Coronary artery (tissue), 2 donors: ENCODE data around the gene IL27RA.

Experiments
- DNase-seq: peaks from one replicate; pipeline ENCODE4 v3.0.0-alpha.2; 2017; ENCODE audit warnings: low spot score
- H3K27ac ChIP-seq, 2 donors: fragments of 200-600 bp; sonication (generic); one replicate each; pipeline ENCODE4 v1.5.1; 2016 to 2019
- H3K4me3 ChIP-seq: fragments of 200-600 bp; sonication (generic); 2 replicates; pipeline ENCODE4 v1.5.1; 2016; ENCODE audit warnings: mild to moderate bottlenecking, moderate library complexity
- TF ChIP-seq, protein P1 (sequence below): fragments of 200-600 bp; sonication (generic); IDR thresholded peaks from one replicate; pipeline ENCODE4 v1.5.1; 2019; ENCODE audit warnings: antibody characterized with exemption

Gene IL27RA

GRCh38 chr19:14086098-14086497, 54.5 kb downstream of the IL27RA start:
- H3K4me3 ChIP-seq = no peak overlapping the region
- H3K27ac ChIP-seq = no peak overlapping the region
- TF ChIP-seq, protein P1, sequence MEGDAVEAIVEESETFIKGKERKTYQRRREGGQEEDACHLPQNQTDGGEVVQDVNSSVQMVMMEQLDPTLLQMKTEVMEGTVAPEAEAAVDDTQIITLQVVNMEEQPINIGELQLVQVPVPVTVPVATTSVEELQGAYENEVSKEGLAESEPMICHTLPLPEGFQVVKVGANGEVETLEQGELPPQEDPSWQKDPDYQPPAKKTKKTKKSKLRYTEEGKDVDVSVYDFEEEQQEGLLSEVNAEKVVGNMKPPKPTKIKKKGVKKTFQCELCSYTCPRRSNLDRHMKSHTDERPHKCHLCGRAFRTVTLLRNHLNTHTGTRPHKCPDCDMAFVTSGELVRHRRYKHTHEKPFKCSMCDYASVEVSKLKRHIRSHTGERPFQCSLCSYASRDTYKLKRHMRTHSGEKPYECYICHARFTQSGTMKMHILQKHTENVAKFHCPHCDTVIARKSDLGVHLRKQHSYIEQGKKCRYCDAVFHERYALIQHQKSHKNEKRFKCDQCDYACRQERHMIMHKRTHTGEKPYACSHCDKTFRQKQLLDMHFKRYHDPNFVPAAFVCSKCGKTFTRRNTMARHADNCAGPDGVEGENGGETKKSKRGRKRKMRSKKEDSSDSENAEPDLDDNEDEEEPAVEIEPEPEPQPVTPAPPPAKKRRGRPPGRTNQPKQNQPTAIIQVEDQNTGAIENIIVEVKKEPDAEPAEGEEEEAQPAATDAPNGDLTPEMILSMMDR = no peak
- no peak for DNase-seq

- H3K4me3 ChIP-seq = peak overlapping the region; percentile 86
- no peak for DNase-seq
- H3K27ac ChIP-seq = peak overlapping the region in 1 of 2 donors; percentile 97
- TF ChIP-seq, protein P1 = no peak
Observed at GRCh38 chr19:14088634-14089411, 57.3 kb downstream of the IL27RA start.

DNA sequence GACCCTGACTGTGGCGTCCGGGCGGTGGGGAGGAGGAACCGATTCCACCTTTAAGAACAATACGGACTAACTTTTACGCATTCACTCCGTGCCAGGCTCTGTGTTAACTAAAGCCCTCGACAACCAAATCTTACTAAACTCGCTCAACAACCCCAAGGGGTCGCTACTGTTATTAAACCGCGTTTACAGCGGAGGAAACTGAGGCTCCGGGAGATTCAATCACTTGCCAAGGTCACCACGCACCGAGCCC, 57.8 kb downstream of the IL27RA start:
- Histone ChIP-seq H3K4me3 (peak overlapping the region; percentile 86), H3K27ac (peak overlapping the region; percentile 22 to 97)
- TF ChIP-seq, protein P1 = no peak
- DNase-seq = no peak

DNA sequence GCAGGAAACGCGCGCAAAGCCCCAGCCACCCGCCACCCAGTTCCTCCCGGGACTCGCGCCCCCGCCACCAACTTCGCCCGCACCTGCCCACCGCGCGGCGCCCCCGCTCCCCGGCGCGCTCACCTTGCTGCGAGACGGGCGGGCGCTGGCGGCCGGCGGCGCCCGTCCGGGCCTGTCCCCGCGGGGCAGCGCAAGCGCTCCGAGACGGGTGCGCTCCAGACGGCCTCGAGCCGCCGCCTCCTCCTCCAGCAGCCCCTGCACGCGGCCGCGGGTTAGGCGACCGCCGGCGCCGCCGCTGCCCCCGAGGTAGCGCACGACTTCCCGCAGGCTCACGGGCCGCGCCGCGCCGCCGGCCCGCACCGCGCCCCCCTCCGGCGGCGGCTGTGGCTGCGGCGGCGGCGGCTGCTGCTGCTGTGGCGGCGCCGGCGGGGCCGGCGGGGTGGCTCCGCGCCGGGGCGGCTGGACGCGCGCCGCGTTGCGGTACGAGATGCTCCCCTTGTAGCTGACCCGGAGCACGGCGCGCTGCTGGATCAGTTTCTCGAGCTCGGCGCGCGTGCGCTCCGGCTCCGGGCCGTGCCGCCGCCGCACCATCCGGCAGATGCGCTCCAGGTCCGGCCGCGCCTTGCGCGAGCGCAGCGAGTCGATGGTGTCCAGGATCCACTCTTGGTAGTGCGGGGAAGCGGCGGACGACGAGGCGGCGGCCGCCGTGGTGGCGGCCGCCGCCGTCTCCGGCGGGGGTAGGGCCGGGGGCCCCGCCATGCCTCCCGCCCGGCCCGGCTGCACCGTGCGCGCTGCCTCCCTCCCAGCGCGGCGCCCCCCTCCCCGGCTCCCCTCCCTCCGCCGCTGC, 58.3 kb downstream of the IL27RA start:
- Histone ChIP-seq H3K4me3 (peak overlapping the region; percentile 86), H3K27ac (peak overlapping the region; percentile 64 to 97)
- no peak for DNase-seq
- TF ChIP-seq, protein P1 = no peak

- Histone ChIP-seq H3K27ac (peak within 1 kb of the TSS; percentile 97 to 98), H3K4me3 (peak within 1 kb of the TSS; percentile 86)
- peak; percentile 91 for DNase-seq
- TF ChIP-seq, protein P1 = no peak
Observed at GRCh38 chr19:14090509-14091080, 59.0 kb downstream of the IL27RA start, which contains the start of gene SAMD1. Gene SAMD1 (minus strand): TSS chr19:14090751.

DNA sequence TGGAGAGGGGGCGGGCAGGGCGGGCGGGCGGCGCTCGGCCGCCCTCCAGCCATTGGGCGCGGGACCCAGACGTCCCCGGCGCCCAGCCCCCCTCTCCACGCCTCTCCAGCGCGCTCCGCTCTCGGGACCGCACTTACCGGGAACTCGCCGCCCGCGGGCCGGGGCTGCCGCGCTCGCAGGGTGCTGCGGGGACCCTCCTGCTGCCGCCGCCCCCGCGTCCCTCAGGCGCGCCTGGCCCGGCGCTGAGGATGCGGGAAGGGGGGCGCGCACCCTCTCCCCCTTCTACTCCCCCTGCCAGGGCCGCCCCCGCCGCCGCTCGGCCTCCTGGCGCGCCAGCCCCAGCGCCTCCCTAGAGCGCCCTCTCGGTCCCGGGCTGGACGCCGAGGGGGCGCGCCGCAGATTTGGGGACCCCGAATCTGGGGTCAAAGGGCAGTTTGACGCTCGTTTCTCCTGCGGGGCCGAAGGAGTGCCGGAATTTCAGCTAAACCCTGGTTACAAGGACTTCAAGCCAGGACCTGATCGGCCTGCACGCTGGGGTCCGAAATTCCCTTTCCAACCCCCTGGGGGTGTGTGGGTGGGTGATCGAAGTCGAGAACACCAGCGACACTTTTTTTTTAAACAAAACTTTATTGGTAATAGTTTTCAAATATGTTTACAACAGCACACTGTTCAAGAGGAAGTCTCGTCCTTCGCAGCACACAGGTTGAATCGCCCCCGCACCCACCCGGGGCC, 59.7 kb downstream of the IL27RA start:
- TF ChIP-seq, protein P1 = no peak
- H3K4me3 ChIP-seq = peak overlapping the region; percentile 86
- peak; percentile 89 for DNase-seq

More for the DNA sequence above, 59.7 kb downstream of the IL27RA start:
- peak overlapping the region; percentile 97 to 98 for H3K27ac ChIP-seq
